A673 (cell line): ENCODE measurements around the gene CTAGE1. TPM values are rescaled to one million over a fixed set of nuclear protein-coding genes. Genes with fewer than 3 reads are reported as not detected.

ENCODE experiments used
- BruUV-seq: library from RNA; stranded (reverse); fragments of 400-500 nt; replicated peaks from 2 replicates; lab custom pipeline; 2021; lab: Mats Ljungman, UMichigan
- CTCF ChIA-PET: fragments of 300-600 bp; sonication (Branson Sonifier 250); formaldehyde crosslinking; loops from one replicate; lab custom pipeline; 2022; ENCODE audit warnings: antibody characterized with exemption; lab: Charles Lee
- POLR2A ChIA-PET: fragments of 300-600 bp; sonication (Branson Sonifier 250); formaldehyde crosslinking; loops from one replicate; lab custom pipeline; 2022; ENCODE audit warnings: antibody characterized with exemption; ENCODE audit not compliant: low non-redundant PET; lab: Charles Lee
- DNase-seq: peaks from one replicate; pipeline ENCODE4 v3.0.0-alpha.2; 2015; ENCODE audit warnings: low spot score
- H3K27ac ChIP-seq: fragments of 200-600 bp; sonication (generic); 2 replicates; pipeline ENCODE4 v1.5.1; 2016; ENCODE audit warnings: mixed run types, low read depth, mild to moderate bottlenecking, mixed read lengths, antibody characterized with exemption, low read length; ENCODE audit not compliant: poor library complexity, severe bottlenecking
- H3K27me3 ChIP-seq: fragments of 200-600 bp; sonication (generic); replicated peaks from 2 replicates; pipeline ENCODE4 v1.6.1; 2017; ENCODE audit warnings: mixed run types, low read depth, mild to moderate bottlenecking, mixed read lengths, antibody characterized with exemption, low read length; ENCODE audit not compliant: insufficient read depth, poor library complexity
- H3K36me3 ChIP-seq: fragments of 200-600 bp; sonication (generic); 2 replicates; pipeline ENCODE4 v1.6.1; 2016; ENCODE audit warnings: mixed run types, mild to moderate bottlenecking, mixed read lengths, antibody characterized with exemption, low read length; ENCODE audit not compliant: insufficient read depth, poor library complexity, severe bottlenecking
- H3K4me1 ChIP-seq: fragments of 200-600 bp; sonication (generic); 2 replicates; pipeline ENCODE4 v1.6.1; 2017; ENCODE audit warnings: mixed run types, mild to moderate bottlenecking, mixed read lengths, antibody characterized with exemption, low read length; ENCODE audit not compliant: insufficient read depth, poor library complexity, severe bottlenecking
- H3K4me3 ChIP-seq: fragments of 200-600 bp; sonication (generic); 2 replicates; pipeline ENCODE4 v1.5.1; 2016; ENCODE audit warnings: low read depth, mixed run types, mild to moderate bottlenecking, mixed read lengths, low read length; ENCODE audit not compliant: poor library complexity, severe bottlenecking
- H3K9me3 ChIP-seq: fragments of 200-600 bp; sonication (generic); 2 replicates; pipeline ENCODE4 v1.6.1; 2016; ENCODE audit warnings: mixed run types, low read depth, mild to moderate bottlenecking, mixed read lengths, antibody characterized with exemption, low read length; ENCODE audit not compliant: poor library complexity, severe bottlenecking
- EZH2 ChIP-seq: fragments of 200-600 bp; sonication (generic); IDR thresholded peaks from 2 replicates; pipeline ENCODE4 v1.6.1; 2017; ENCODE audit warnings: borderline replicate concordance, low read depth, mild to moderate bottlenecking, mixed read lengths, antibody characterized with exemption, low read length; ENCODE audit not compliant: poor library complexity, severe bottlenecking
- intact Hi-C: fragments of 100-400 bp; cut with micrococcal nuclease; formaldehyde crosslinking; loops from one replicate; pipeline ENCODE4 v1.10.0; 2022; ENCODE audit not compliant: unreplicated experiment
- total RNA-seq: library from RNA; stranded (reverse); gene quantifications from 2 replicates; pipeline ENCODE4 v1.2.3, GENCODE V29; 2021
- TF ChIP-seq, protein P1 (sequence below): fragments of 300-800, 200-600 bp; sonication (generic); conservative IDR thresholded peaks from 2 replicates; pipeline ENCODE4 v1.5.1; 2017; ENCODE audit warnings: low read depth, mild to moderate bottlenecking, antibody characterized with exemption, low read length, moderate library complexity, mixed read lengths

CTAGE1 gene
- total RNA-seq, 1 experiment from 2014 or later = not detected

DNA sequence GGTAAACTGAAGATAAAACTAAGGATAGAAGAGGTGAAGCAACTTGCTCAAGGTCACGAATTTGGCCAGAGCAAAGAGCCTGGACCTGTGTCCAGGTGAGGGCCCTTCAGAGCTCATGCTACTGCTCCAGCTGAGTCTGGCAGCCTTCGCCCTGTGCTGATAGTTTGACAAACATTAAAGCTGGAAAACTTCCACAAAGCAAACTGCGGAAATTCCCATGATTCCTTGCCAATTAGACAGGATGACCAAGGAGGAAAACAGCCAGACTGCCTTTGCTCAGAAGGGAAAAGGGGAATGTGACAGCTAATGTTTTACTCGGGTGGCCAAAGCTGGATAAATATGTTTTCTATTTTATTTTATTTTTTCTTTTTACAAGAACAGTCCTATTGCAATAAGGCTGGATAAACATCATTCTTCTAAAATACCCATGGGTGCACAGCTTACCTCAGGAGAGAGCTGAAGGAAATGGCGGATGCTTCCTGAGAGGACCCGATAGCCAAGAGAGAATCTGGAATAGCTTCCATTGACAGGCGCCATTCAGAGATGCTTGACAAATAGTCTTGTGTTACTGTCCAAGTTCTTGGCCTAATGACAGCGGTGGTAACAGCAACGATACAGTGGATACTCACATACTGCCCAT is 5.3 kb upstream of the CTAGE1 start:
- Histone ChIP-seq H3K9me3 (no peaks in the 10 kb centered on the region), H3K27me3 (peaks cover 20% of the 10 kb centered on the region), H3K4me3 (no peak overlapping the region), H3K27ac (no peak overlapping the region), H3K36me3 (no peaks in the 10 kb centered on the region), H3K4me1 (no peaks in the 10 kb centered on the region)
- CTCF ChIA-PET = interaction anchor here (0.7 kb wide), 1 partner anchor 24 kb away, joined by 3 read pairs; no protein-coding TSS in a partner anchor
- POLR2A ChIA-PET = no interaction called here
- intact Hi-C loops = loop anchor here (5.0 kb wide), 1 partner anchor 51 kb away; no protein-coding TSS in a partner anchor
- no peak for DNase-seq
- BruUV-seq = no TSS peak
- TF ChIP-seq EZH2 = no peak

DNA sequence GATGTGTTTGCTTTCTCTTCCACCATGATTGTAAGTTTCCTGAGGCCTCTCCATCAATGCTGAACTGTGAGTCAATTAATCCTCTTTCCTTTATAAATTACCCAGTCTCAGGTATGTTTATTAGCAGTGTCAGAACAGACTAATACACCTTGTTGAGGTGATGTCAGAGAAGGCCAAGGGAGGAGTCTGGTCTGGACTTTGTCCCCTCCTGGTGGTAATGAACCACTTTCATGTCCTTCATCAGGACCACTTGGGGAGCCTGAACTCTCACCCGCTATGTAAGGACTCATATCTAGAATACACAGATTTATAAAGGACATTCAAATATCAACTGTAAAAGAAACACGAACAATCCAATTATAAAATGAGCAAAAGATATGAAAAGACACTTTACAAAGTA is 2.9 kb upstream of the CTAGE1 start:
- no TSS peak for BruUV-seq
- Histone ChIP-seq H3K9me3 (no peaks in the 10 kb centered on the region), H3K4me1 (no peaks in the 10 kb centered on the region), H3K4me3 (no peak overlapping the region), H3K27ac (no peak overlapping the region), H3K36me3 (no peaks in the 10 kb centered on the region), H3K27me3 (peaks cover 35% of the 10 kb centered on the region)
- POLR2A ChIA-PET = no interaction called here
- TF ChIP-seq, protein P1, sequence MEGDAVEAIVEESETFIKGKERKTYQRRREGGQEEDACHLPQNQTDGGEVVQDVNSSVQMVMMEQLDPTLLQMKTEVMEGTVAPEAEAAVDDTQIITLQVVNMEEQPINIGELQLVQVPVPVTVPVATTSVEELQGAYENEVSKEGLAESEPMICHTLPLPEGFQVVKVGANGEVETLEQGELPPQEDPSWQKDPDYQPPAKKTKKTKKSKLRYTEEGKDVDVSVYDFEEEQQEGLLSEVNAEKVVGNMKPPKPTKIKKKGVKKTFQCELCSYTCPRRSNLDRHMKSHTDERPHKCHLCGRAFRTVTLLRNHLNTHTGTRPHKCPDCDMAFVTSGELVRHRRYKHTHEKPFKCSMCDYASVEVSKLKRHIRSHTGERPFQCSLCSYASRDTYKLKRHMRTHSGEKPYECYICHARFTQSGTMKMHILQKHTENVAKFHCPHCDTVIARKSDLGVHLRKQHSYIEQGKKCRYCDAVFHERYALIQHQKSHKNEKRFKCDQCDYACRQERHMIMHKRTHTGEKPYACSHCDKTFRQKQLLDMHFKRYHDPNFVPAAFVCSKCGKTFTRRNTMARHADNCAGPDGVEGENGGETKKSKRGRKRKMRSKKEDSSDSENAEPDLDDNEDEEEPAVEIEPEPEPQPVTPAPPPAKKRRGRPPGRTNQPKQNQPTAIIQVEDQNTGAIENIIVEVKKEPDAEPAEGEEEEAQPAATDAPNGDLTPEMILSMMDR = no peak
- no peak for TF ChIP-seq EZH2
- no peak for DNase-seq
- intact Hi-C loops = loop anchor here (5.0 kb wide), 1 partner anchor 48 kb away; no protein-coding TSS in a partner anchor
- CTCF ChIA-PET = no interaction called here

DNA sequence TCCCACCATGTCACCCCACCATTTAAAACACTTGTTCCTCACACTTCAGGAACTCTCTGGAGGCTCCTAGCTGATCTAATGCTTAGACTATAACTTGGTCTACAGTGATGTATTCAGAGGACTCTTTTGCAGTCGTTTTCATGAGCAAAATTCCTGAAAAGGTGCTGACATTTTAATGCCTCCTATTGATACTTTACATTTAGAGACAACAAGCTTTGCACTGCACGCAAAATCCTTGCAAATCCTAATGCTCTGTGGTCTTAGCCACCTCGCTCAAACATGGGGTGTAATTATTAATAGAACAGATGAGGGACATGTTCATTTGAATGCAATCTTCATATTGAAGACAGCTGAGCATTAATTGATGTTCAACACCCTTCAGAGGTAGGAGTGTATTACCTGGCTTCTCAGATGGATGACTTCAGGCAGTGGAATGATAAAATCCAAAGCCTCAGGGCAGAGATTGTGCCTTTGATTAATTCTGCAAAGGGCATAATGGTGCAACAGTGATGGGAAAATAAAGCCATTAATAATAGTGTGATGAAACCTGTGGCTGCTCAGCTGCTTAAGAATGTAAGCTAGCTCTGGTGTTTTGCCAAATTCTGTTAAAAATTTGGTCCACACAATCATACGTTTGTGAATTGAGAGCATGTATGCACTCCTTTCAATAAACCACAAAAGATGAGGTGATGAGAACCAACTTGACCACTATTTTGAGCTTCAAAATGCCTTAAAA is 5.4 kb downstream of the CTAGE1 start:
- no peaks in the 10 kb centered on the region for H3K36me3 ChIP-seq
- CTCF ChIA-PET = no interaction called here
- intact Hi-C loops = no loop called here
- no peak overlapping the region for H3K4me3 ChIP-seq
- no TSS peak for BruUV-seq
- H3K27ac ChIP-seq = no peak overlapping the region
- H3K4me1 ChIP-seq = no peaks in the 10 kb centered on the region
- TF ChIP-seq EZH2 = no peak
- TF ChIP-seq, protein P1 = no peak
- H3K9me3 ChIP-seq = no peaks in the 10 kb centered on the region
- DNase-seq = no peak
- POLR2A ChIA-PET = no interaction called here
- H3K27me3 ChIP-seq = peaks cover 60% of the 10 kb centered on the region
